Measurements from ENCODE around the gene MED13L.

The MED13L gene

GRCh38 chr12:116010467-116010866, 267.0 kb downstream of the MED13L start:
- Mint-ChIP-seq H3K27ac (peak overlapping the region; percentile 82), H3K4me3 (no peak overlapping the region), H3K27me3 (no peaks in the 10 kb centered on the region), H3K9me3 (no peaks in the 10 kb centered on the region), H3K36me3 (peaks cover 16% of the 10 kb centered on the region), H3K4me1 (peaks cover 3% of the 10 kb centered on the region)

GRCh38 chr12:116009805-116010204, 267.7 kb downstream of the MED13L start:
- Mint-ChIP-seq H3K4me3 (no peak overlapping the region), H3K36me3 (peaks cover 13% of the 10 kb centered on the region), H3K9me3 (no peaks in the 10 kb centered on the region), H3K4me1 (no peaks in the 10 kb centered on the region), H3K27ac (no peak overlapping the region), H3K27me3 (no peaks in the 10 kb centered on the region)

DNA sequence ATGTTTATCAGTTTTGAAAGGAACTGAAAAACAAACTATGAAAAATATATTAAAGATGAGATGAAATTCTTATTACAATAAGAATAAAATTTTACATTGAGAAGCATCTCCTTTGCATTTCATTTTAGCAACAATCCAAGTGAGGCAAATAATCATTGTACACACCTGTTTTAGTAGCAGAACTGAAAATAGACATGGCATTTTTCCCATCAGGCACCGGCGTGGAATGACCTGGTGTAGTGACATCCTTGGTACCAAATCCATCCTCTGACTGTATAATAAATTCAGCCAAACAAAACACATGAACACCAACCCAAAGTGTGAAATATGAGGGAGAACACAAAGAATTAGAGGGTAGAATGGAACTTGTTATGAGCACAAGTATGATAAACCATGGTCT, 271.4 kb downstream of the MED13L start:
- H3K4me3 Mint-ChIP-seq, result no peak overlapping the region
- H3K27me3 Mint-ChIP-seq, result no peaks in the 10 kb centered on the region
- H3K4me1 Mint-ChIP-seq, result no peaks in the 10 kb centered on the region
- no peak overlapping the region for H3K27ac Mint-ChIP-seq
- no peaks in the 10 kb centered on the region for H3K9me3 Mint-ChIP-seq
- peaks cover 3% of the 10 kb centered on the region for H3K36me3 Mint-ChIP-seq

DNA sequence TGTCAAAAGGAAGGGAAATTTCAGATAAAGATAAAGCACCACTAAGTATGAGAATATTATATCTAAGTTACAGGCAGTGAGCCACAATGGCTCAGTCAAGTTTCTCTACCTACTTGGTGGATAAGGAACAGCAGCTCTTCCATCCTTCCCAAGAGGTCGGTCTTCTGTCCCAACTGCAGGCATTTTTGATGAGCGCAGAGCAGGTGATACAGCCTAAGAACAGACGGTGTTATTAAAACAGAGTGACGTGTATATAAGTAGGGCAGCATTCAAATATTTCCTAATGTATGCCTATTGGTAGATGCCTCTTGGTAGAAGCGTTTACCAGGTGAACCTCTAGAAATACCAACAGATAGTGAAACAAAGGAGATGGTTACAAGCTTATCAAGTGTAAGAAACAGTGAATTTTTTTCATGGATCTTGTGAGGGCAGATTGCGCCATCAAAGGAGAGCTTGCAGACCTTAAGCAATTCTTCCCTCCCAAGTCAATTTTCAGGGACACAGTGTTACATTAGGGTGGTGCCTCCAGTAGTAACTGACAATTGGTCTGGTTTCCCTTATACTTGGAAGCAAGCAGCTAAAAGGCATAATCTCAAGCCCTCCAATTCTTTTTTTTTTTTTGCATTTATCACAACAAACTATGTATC, 274.5 kb downstream of the MED13L start:
- Mint-ChIP-seq H3K9me3 (no peaks in the 10 kb centered on the region), H3K36me3 (no peaks in the 10 kb centered on the region), H3K4me1 (peaks cover 20% of the 10 kb centered on the region), H3K27ac (no peak overlapping the region), H3K27me3 (no peaks in the 10 kb centered on the region), H3K4me3 (no peak overlapping the region)

- Mint-ChIP-seq H3K36me3 (peaks cover 2% of the 10 kb centered on the region), H3K4me1 (peaks cover 20% of the 10 kb centered on the region), H3K4me3 (no peak overlapping the region), H3K27ac (peak overlapping the region; percentile 68), H3K27me3 (no peaks in the 10 kb centered on the region), H3K9me3 (no peaks in the 10 kb centered on the region)
Observed at GRCh38 chr12:116000252-116000651, 277.2 kb downstream of the MED13L start.

DNA sequence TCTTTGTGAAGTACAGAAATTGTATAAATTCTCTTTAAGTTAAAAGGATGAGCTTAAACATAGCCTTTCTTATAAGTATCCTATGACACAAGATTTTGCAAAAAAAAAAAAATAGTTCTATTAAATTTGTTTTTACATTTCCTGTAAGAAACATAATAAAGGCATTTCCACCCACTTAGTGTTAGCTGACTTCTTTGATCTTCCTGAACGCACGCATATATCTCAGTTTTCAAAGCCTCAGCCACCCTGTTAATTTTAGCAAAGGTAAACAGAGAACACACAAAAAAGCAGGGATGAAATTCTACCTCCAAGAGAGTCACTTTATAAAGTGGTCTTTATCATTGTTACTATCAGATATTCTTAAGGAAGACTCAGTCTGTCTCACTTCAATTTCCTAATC, 277.9 kb downstream of the MED13L start:
- H3K27ac Mint-ChIP-seq, result peak overlapping the region; percentile 65
- H3K36me3 Mint-ChIP-seq, result peaks cover 2% of the 10 kb centered on the region
- no peak overlapping the region for H3K4me3 Mint-ChIP-seq
- no peaks in the 10 kb centered on the region for H3K9me3 Mint-ChIP-seq
- no peaks in the 10 kb centered on the region for H3K27me3 Mint-ChIP-seq
- peaks cover 20% of the 10 kb centered on the region for H3K4me1 Mint-ChIP-seq

- peak overlapping the region; percentile 68 for H3K27ac Mint-ChIP-seq
- peaks cover 20% of the 10 kb centered on the region for H3K4me1 Mint-ChIP-seq
- H3K36me3 Mint-ChIP-seq, result peaks cover 2% of the 10 kb centered on the region
- H3K27me3 Mint-ChIP-seq, result no peaks in the 10 kb centered on the region
- H3K4me3 Mint-ChIP-seq, result no peak overlapping the region
- no peaks in the 10 kb centered on the region for H3K9me3 Mint-ChIP-seq
Observed at GRCh38 chr12:115998794-115999478, 278.6 kb downstream of the MED13L start.

- Mint-ChIP-seq H3K4me1 (peaks cover 20% of the 10 kb centered on the region), H3K4me3 (no peak overlapping the region), H3K36me3 (peaks cover 5% of the 10 kb centered on the region), H3K9me3 (no peaks in the 10 kb centered on the region), H3K27me3 (no peaks in the 10 kb centered on the region), H3K27ac (no peak overlapping the region)
Observed at GRCh38 chr12:115998119-115998633, 279.3 kb downstream of the MED13L start.

GRCh38 chr12:115993737-115994136, 283.8 kb downstream of the MED13L start:
- Mint-ChIP-seq H3K4me1 (peaks cover 26% of the 10 kb centered on the region), H3K9me3 (no peaks in the 10 kb centered on the region), H3K27ac (no peak overlapping the region), H3K36me3 (peaks cover 13% of the 10 kb centered on the region), H3K27me3 (no peaks in the 10 kb centered on the region), H3K4me3 (no peak overlapping the region)

- Mint-ChIP-seq H3K4me1 (peaks cover 30% of the 10 kb centered on the region), H3K27ac (peak overlapping the region; percentile 8), H3K4me3 (no peak overlapping the region), H3K27me3 (no peaks in the 10 kb centered on the region), H3K36me3 (peaks cover 16% of the 10 kb centered on the region), H3K9me3 (no peaks in the 10 kb centered on the region)
Observed at GRCh38 chr12:115990241-115990640, 287.3 kb downstream of the MED13L start.

- Mint-ChIP-seq H3K36me3 (peaks cover 18% of the 10 kb centered on the region), H3K9me3 (no peaks in the 10 kb centered on the region), H3K4me3 (no peak overlapping the region), H3K4me1 (peaks cover 30% of the 10 kb centered on the region), H3K27me3 (no peaks in the 10 kb centered on the region), H3K27ac (peak overlapping the region; percentile 15)
Observed at GRCh38 chr12:115988625-115989563, 288.6 kb downstream of the MED13L start.

GRCh38 chr12:115988212-115988611, 289.3 kb downstream of the MED13L start:
- Mint-ChIP-seq H3K4me3 (no peak overlapping the region), H3K36me3 (peaks cover 14% of the 10 kb centered on the region)

DNA sequence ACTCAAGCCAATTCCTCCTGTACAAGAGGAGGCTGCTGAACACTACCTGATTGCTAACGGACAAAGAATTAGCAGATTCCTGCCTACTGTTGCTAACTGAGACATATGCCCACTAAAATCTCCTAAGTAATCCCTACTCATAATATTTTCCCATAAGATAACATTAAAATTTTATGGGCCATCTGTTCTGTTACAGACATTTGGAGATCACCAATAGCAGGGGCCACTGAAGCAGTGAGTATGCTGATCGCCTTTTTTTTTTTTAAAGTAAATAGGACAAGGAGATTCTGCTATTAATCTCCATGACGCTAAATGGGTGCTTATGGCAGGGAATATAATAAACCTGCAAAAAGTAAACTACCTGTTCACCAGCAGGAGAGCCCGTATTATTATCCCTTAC, 292.9 kb downstream of the MED13L start:
- no peak overlapping the region for H3K4me3 Mint-ChIP-seq
- H3K27me3 Mint-ChIP-seq, result no peaks in the 10 kb centered on the region
- no peaks in the 10 kb centered on the region for H3K9me3 Mint-ChIP-seq
- H3K36me3 Mint-ChIP-seq, result peaks cover 16% of the 10 kb centered on the region
- no peak overlapping the region for H3K27ac Mint-ChIP-seq
- peaks cover 18% of the 10 kb centered on the region for H3K4me1 Mint-ChIP-seq

More at GRCh38 chr12:115988212-115988611, 289.3 kb downstream of the MED13L start:
- no peaks in the 10 kb centered on the region for H3K27me3 Mint-ChIP-seq
- no peaks in the 10 kb centered on the region for H3K9me3 Mint-ChIP-seq
- H3K27ac Mint-ChIP-seq, result no peak overlapping the region
- peaks cover 30% of the 10 kb centered on the region for H3K4me1 Mint-ChIP-seq

- Mint-ChIP-seq H3K36me3 (peaks cover 14% of the 10 kb centered on the region), H3K4me1 (peaks cover 6% of the 10 kb centered on the region), H3K27ac (no peak overlapping the region), H3K9me3 (no peaks in the 10 kb centered on the region), H3K4me3 (no peak overlapping the region), H3K27me3 (no peaks in the 10 kb centered on the region)
Observed at GRCh38 chr12:115983226-115983798, 294.2 kb downstream of the MED13L start.

DNA sequence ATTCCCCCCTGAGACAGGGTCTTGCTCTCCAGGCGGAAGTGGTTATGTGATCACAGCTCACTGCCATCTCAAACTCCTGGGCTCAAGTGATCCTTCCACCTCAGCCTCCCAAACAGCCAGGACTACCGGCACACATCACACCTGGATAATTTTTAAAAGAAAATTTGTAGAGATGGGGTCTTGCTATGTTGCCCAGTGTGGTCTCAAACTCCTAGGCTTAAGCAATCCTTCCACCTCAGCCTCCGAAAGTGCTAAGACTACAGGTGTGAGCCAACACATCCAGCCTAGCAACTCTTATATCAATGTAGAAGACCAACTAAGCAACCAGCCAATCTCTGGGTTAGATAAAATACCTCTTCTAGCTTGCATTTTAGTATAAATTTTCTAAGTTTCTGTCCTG, 297.2 kb downstream of the MED13L start:
- Mint-ChIP-seq H3K36me3 (peaks cover 9% of the 10 kb centered on the region), H3K27ac (no peak overlapping the region), H3K4me1 (no peaks in the 10 kb centered on the region), H3K27me3 (no peaks in the 10 kb centered on the region), H3K9me3 (no peaks in the 10 kb centered on the region), H3K4me3 (no peak overlapping the region)
